CD4-positive, alpha-beta T cell treated with Interferon gamma for 1 hour (primary cell): ENCODE data around the gene LITAF.
"Not testable (repeated sequence)": the region's sequence is repeated elsewhere in the genome, so short reads cannot be mapped to it uniquely, and the experiment has no call there.

Experiments
- DNase-seq: peaks from one replicate; pipeline ENCODE4 v3.0.0-alpha.2; 2020

The LITAF gene

DNA sequence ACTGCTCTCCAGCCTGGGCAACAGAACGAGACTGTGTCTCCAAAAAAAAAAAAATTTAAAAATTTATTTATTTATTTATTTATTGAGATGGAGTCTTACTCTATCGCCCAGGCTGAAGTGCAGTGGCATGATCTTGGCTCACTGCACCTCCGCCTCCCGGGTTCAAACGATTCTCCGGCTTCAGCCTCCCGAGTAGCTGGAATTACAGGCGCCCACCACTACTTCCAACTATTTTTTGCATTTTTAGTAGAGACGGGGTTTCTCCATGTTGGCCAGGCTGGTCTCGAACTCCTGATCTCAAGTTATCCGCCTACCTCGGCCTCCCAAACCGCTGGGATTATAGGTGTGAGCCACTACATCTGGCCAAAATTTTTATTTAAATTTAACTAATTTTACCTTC lies 73.4 kb downstream of the LITAF start:
- DNase-seq = not testable (repeated sequence)

DNA sequence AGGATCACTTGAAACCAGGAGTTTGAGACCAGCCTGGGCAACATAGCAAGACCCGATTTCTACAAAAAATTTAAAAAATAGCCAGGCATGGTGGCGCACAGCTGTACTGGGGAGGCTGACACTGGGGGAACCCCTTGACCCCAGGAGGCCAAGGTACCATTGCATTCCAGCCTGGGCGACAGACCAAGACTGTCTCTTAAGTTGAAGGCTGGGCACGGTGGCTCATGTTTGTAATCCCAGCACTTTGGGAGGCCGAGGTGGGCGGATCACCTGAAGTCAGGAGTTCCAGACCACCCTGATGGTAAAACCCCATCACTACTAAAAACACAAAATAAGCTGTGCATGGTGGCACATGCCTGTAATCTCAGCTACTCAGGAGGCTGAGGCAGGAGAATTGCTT lies 74.9 kb downstream of the LITAF start:
- no peak for DNase-seq

DNA sequence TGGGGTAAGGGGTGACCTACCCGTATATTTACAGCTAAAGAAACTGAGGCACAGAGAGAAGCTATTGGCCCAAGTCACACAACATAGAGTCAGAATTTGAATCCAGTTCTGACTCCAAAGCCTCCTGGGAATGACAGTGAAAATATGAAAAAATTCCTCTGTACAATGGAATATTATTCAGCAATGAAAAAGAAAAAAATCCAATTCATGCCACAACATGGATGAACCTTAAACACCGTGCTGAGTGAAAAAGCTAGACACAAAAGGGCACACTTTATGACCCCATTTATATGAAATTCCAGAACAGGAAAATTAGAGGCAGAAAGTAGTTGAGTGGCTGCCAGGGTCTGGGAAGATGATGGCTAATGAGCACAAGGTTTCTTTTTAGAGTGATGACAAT lies 75.4 kb downstream of the LITAF start:
- no peak for DNase-seq

DNA sequence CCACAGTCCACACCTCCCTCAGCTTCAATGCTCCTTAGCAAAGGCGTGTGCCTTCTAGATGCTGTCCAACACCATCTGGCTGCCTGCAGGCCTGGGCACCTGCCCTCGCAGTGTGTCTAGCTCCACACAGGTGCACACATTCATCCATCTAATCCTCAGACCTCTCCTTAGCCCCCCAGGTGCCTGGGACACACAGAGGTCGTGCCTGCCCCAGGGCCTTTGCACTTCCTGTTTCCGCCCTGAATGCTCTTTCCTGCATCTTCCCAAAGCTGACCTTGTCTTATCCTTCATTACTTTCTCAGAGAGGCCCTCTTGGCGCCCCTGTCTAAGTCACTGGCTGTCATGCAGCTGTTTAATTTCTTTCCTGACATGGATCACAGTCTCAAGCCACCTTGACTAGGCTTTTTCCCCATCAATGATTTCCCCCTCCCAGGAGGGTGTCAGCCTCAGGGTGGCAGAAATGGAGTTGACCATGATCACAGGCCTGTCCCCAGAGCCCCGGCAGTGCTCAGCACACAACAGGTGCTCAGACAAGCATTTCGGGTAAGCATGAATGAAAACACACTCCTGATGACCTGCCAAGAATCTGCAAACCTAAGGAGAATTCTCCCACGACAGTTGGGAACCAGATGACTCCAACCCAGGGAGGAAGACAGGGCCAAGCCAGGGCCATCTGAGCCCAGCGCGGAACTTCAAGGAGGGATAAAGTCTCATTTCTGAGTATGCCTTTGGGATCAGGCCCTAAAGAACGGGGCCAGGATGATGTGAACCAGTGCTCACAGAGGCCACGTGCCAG lies 76.3 kb downstream of the LITAF start:
- no peak for DNase-seq

DNA sequence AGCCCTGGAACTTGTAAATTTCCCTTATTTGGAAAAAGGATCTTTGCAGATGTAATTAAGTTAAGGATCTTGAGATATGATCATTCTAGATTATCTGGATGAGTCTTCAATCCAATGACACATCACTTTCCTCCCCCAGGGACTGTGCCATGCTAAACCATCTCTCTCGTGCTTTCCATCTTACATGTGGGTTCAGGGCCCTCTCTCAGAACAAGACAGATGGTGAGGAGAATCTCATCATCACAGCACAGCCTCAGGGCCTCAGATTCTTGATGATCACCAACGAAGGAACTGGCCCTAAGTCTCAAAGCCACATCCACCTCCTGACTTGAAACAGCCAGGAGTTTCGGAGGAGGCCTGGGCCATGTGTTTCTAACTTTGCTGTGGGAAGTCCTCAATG lies 78.7 kb downstream of the LITAF start:
- DNase-seq = no peak

DNA sequence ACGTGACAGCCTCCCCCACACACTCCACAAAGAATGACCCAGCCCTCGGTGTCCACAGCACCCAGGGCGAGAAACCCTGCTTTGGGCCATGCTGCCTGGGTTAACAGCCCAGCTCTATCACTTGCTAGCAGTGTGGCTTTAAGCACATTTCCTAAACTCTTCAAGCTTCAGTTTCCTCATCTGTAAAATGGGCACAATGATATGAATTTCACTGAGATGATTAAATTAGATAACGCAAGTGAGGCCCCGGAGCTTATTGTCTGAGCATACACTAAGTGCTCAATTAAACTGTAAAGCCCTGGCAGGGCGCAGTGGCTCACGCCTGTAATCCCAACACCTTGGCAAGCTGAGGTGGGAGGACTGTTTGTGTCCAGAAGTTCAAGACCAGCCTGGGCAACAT lies 79.4 kb downstream of the LITAF start:
- DNase-seq = no peak

DNA sequence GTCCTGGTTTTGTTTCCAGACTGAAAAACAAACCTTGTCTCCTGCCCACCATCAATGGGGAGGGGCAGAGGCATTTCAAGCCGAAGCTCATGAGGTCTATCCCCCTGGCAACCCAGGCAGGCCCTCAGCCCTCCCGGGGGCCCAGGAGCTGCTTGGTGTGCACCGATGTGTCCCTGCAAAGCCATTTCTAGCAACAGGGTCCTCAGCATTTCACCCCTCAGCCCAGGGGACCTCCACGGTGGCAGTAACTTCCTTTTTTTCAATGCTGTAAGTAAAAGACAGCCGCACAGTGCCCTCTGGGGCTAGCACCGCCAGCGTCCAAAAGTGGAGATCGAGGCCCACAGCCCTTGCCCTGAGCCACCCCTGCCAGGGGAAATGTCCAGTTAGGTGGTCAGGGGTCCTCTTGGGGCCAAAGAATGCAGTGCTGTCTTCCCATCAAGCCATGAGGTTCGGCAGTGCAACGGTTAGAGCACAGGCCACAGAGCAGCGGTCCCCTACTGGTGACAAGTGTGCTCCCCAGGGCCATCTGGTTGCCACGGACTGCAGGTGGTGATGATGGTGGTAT lies 79.9 kb downstream of the LITAF start:
- peak; percentile 9 for DNase-seq

DNA sequence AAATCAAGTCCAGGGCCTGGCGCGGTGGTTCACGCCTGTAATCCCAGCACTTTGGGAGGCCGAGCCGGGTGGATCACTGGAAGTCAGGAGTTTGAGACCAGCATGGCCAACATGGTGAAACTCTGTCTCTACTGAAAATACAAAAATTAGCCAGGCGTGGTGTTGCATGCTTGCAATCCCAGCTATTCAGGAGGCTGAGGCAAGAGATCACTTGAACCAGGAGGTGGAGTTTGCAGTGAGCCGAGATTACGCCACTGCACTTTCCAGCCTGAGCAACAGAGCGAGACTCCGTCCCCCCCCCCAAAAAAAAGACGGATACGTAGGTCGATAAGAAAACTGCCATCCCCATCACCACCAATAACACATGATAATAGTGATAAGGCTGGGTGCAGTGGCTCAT lies 82.5 kb downstream of the LITAF start:
- not testable (repeated sequence) for DNase-seq

DNA sequence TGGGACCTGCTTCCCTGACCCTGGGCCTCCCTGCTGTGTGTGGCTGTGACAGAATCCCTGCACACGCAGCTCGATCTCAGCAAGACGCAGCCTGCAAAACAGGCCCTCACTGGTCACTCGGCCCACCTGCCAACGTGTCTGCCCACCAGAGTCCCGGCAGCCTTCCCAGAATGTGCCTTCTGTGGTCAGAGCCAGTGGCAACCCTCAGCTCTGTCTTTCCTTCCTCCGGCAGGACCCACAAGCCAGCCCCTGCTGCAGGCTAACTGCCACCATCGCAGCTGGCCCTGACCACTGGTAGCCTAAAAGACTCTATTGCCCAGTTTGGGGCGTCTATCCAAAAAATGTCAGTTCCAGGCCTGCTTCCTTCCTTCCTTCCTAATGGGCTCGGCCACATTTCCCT lies 83.2 kb downstream of the LITAF start:
- no peak for DNase-seq

DNA sequence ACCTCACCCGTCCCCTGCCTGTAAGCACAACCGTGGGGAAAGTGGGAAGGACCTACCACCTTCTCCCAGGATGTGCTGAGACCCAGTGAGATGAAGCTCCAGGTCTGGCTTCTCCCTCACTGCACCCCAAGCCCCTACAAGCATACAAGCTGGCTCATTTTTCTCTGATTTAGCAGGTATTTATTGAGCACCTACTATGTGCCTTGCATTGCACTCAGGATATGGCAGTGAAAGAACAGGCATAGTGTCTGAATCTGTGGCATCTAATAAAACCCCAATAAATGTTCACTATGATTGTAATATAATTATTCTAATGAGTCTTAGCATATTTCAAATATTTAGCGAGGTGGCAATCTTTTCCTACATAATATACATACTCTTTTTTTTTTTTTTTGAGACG lies 84.5 kb downstream of the LITAF start:
- DNase-seq = no peak

DNA sequence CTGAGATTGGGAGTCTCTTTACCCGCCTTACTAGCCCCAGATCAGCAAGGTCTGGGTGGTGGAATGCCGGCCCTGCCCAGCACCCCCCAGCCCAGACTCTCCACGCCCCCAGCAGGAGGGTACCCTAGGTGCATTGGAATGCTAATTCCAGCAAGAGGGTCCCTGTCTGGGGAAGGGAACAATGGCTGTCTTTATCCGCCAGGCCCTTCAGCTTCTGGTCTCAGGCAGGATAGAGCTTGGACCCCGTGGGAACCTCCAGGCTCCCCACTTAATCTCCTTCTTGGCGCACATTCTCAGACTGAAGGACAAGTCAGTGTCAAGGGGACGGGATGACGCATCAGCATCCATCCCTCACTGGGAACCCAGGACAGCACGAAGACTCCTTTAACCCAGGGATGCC lies 85.1 kb downstream of the LITAF start:
- no peak for DNase-seq

DNA sequence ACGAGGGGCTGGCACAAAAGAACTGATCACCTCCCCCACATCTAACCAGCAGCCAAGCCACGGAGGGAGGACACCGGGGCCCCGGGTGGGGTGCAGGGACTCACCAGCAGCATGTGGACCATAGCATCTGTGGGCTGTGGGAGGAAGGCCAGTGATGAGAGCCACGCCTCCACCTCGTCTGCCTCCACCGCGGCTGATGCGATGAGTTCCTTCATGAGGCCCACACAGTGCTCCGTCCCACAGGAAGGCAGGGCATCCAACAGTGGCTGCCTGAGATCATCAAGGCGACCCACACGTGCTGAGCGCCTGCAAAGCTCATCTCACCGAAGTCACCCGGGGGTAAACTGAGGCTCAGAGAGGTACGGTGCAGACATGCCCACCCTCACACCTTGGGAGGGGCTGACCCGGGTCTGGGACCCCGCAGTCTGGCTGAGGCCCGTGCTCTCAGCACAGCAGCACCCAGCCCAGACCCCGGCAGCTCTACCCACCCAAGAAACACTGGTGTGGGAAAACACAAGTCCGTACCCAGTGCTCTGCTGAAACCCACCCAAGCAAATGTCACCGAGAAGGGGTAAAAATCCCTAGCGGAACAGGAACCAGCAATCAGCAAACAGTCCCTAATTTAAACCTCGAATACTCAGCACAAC lies 85.9 kb downstream of the LITAF start:
- no peak for DNase-seq

DNA sequence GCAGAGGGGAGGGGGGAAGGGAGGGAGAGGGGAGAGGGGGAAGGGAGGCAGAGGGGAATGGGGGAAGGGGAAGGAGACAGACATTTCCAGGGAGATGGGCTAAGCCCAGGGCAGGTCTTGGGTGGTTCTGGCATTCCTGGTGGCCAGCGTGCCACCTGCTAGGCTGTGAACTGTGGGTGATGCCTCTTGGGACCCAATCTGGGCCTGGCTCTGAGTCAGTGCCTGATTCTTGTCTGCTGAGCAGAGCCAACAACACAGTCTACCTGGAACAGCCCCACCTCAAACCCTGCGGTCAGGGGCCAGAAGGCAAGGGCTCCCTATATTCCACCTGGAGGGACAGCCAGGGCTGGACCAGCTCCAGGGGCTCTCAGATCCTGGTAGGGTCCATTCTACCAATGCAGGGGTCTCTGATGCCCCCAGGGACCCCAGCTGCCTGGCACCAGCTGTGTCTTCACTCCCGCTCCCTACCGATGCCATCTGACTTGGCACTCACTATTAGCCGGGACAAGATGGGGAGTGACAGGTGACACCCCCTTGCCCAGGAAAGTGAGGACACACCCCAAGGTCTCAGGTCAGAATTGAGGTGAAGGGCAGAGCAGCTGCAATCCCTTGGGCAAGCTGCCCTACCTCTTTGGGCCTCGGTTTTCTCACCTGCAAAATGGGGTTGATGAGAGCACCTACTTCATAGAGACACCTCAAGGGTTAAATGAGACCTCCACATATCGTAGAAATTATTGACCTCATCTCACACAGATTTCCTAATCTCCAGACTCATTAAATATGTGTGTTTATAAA lies 87.2 kb downstream of the LITAF start:
- DNase-seq = no peak

DNA sequence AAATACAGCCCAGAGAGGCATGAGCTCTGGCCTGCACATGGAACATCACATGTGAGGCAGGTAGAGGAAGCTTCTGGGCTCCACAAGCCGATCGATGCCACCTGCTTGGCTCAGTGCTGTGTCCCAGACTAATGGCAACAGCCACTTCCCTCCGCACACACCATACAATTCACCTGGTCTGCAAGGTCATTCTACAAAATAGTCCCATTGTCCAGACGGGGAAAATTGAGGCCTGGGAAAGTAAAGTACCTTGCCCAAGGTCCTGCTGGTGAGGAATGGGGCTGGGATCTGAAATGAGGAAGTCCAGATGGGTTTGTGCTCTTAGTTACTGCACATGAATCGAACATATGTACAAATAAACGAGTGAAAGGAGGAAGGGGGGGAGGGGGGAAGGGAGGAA lies 88.0 kb downstream of the LITAF start:
- no peak for DNase-seq

DNA sequence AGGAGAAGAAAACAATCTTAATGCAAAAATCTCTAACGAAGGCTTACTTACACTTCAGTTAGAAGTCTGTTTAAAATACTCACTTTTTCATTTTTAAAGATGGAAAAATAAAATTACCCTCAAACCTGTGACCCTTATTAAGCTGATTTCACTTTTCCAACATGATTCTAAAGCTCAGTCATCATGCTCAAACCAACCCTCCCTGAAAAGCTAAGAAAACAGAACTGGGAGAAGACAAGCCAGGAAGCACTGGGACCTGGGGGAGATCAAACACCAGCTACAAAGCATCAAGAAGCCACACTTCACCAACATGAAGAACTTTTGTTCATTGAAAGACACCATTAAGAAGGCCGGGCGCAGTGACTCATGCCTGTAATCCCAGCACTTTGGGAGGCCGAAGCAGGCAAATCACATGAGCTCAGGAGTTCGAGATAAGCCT lies 88.8 kb downstream of the LITAF start:
- no peak for DNase-seq
